Mammary epithelial cell (primary cell): Measurements from ENCODE around the gene SPOCD1.

Source experiments
- CTCF ChIP-seq, 2 donors: IDR thresholded peaks in 1 of 2; conservative IDR thresholded peaks in 1 of 2; 2 replicates each; pipeline ENCODE4 v1.5.1; 2011 to 2012; ENCODE audit warnings: inconsistent platforms in 2 of 2, low read length in 2 of 2, mild to moderate bottlenecking in 2 of 2, control low read depth in 1 of 2, low read depth in 1 of 2; ENCODE audit not compliant: insufficient read depth in 1 of 2; ENCODE audit errors: extremely low read depth in 1 of 2
- EZH2 ChIP-seq: IDR thresholded peaks from 2 replicates; pipeline ENCODE4 v1.6.1; 2012; ENCODE audit warnings: low read length, inconsistent platforms, borderline replicate concordance

DNA sequence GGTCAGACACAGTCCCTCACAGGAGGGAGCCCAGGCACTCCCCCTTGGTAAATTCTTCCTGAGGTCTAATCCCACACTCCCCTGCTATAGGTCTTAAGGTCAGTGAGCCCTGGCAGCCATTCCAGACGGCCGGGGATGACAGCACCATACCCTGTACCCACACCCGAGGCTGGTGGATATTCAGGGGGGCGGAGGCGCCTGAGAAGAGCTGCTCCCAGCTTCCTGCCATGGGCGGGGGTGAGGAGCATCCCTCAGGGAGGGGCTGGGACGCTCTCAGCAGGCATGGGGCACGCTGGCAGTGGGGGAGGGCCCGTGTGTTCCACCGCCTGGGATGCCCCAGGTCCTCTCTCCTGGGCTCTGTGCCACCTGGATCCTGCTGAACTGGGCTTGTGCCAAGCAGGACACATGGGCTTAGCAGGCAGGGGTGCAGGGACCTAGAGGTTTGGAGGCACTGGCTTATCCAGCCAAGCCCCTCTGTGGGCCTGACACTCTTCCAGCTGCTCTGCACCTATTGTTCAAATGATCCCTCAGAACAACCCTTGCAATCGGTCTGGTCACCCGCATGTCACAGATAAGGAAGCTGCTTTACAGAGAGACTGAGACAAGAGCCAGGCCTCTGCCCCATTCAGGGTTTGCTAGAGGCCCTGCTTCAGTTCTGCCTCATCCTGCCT, 46.0 kb downstream of the SPOCD1 start:
- TF ChIP-seq CTCF (conservative IDR thresholded peaks at IDR 0.05 in 1 of 2, IDR thresholded peaks at IDR 0.05 in 1 of 2; ENCODE audit: extremely low read depth in 1 of 2, insufficient read depth in 1 of 2, low read depth in 1 of 2, low read length in 2 of 2) (no peak), EZH2 (no peak)
